K562 (cell line): ENCODE measurements around the gene CPVL. TPM values are rescaled to one million over a fixed set of nuclear protein-coding genes. Genes with fewer than 3 reads are reported as not detected.

Source experiments
- ATAC-seq: fragments of 200-7000 bp; cut with Tn5 transposase; 3 replicates; pipeline ENCODE4 v1.9.1; 2020; ENCODE audit warnings: moderate library complexity
- BruUV-seq: library from RNA; stranded (reverse); fragments of 400-500 nt; replicated peaks from 2 replicates; lab custom pipeline; 2021; lab: Mats Ljungman, UMichigan
- CTCF ChIA-PET: fragments of 300-600 bp; formaldehyde crosslinking; extraction: SDS; loops from one replicate; lab custom pipeline; 2021; ENCODE audit warnings: low intra/inter-chr PET ratio; lab: Yijun Ruan, JAX
- POLR2A ChIA-PET: fragments of 300-600, 350-650 bp; sonication (Branson Sonifier 250); formaldehyde crosslinking; extraction: SDS; loops from one replicate; lab custom pipeline; 2021; ENCODE audit warnings: antibody characterized with exemption, inconsistent platforms; lab: Yijun Ruan, JAX
- DNase-seq, 4 experiments: peaks; one replicate each; pipeline versions ENCODE4 v3.0.0 to v3.0.0-alpha.2; 2011 to 2018; ENCODE audit warnings: low spot score in 3 of 4, mixed read lengths in 3 of 4; ENCODE audit errors: extremely low read depth in 1 of 4
- FAIRE-seq: peaks from 2 replicates; lab custom pipeline; 2011; peaks lifted over from hg19 to GRCh38; lab: Jason Lieb, UNC
- H2AFZ ChIP-seq: 2 replicates; pipeline ENCODE4 v1.6.0; 2011; ENCODE audit warnings: low read depth, low read length, control low read depth, inconsistent platforms
- H3K27ac ChIP-seq: fragments of 200-600 bp; 3 replicates; pipeline ENCODE4 v1.8.0; 2011; ENCODE audit warnings: low read depth, mild to moderate bottlenecking, control low read depth, inconsistent platforms, low read length, moderate library complexity, mixed read lengths; ENCODE audit errors: extremely low read depth
- H3K27me3 ChIP-seq, 2 experiments: fragments of 300-600 bp in 1 of 2; 2 replicates in 1 of 2; 3 replicates in 1 of 2; pipeline versions ENCODE4 v1.6.0 to v1.8.0; 2011; ENCODE audit warnings: inconsistent platforms in 2 of 2, low read length in 2 of 2, mild to moderate bottlenecking in 1 of 2, mixed read lengths in 1 of 2, moderate library complexity in 1 of 2; ENCODE audit not compliant: control insufficient read depth in 2 of 2, insufficient read depth in 2 of 2
- H3K36me3 ChIP-seq: fragments of 300-600 bp; 3 replicates; pipeline ENCODE4 v1.8.0; 2011; ENCODE audit warnings: mild to moderate bottlenecking, low read length, inconsistent platforms; ENCODE audit not compliant: control insufficient read depth, insufficient read depth
- H3K4me1 ChIP-seq, 2 experiments: fragments of 200-600 bp in 1 of 2; replicated peaks in 1 of 2; 2 replicates in 1 of 2; 3 replicates in 1 of 2; pipeline versions ENCODE4 v1.5.1 to v1.8.0; 2011; ENCODE audit warnings: inconsistent platforms in 2 of 2, low read length in 2 of 2, mild to moderate bottlenecking in 1 of 2, mixed read lengths in 1 of 2, moderate library complexity in 1 of 2; ENCODE audit not compliant: control insufficient read depth in 2 of 2, insufficient read depth in 2 of 2
- H3K4me2 ChIP-seq: 2 replicates; pipeline ENCODE4 v1.6.1; 2011; ENCODE audit warnings: low read length, control low read depth, inconsistent platforms, mixed read lengths; ENCODE audit not compliant: insufficient read depth
- H3K4me3 ChIP-seq: fragments of 200-600 bp; sonication (generic), shearing (Covaris generic); 2 replicates; pipeline ENCODE4 v1.5.1; 2016; ENCODE audit warnings: control low read depth, inconsistent platforms
- H3K79me2 ChIP-seq: fragments of 200-600 bp; 3 replicates; pipeline ENCODE4 v1.8.0; 2011; ENCODE audit warnings: low read length, inconsistent platforms; ENCODE audit not compliant: control insufficient read depth, insufficient read depth
- H3K9ac ChIP-seq, 2 experiments: 2 replicates each; pipeline versions ENCODE4 v1.6.0 to v1.6.1; 2011; ENCODE audit warnings: low read depth in 2 of 2, low read length in 2 of 2, control low read depth in 1 of 2, inconsistent platforms in 1 of 2, mild to moderate bottlenecking in 1 of 2, mixed read lengths in 1 of 2; ENCODE audit not compliant: insufficient read depth in 1 of 2
- H3K9me1 ChIP-seq: one replicate; pipeline ENCODE4 v1.6.0; 2011; ENCODE audit warnings: inconsistent platforms, mild to moderate bottlenecking, low read length, moderate library complexity; ENCODE audit not compliant: control insufficient read depth, insufficient read depth
- H3K9me3 ChIP-seq: replicated peaks from 2 replicates; pipeline ENCODE4 v1.5.1; 2011; ENCODE audit warnings: low read depth, low read length, inconsistent platforms; ENCODE audit not compliant: control insufficient read depth, insufficient read depth
- H4K20me1 ChIP-seq: replicated peaks from 2 replicates; pipeline ENCODE4 v1.6.1; 2011; ENCODE audit warnings: low read length, inconsistent platforms, mixed read lengths; ENCODE audit not compliant: control insufficient read depth, insufficient read depth
- CC2D1A ChIP-seq: fragments of 450-650 bp; IDR thresholded peaks from 2 replicates; pipeline ENCODE4 v1.6.1; 2017; ENCODE audit warnings: mild to moderate bottlenecking
- CEBPB ChIP-seq: fragments of 450-650 bp; IDR thresholded peaks from 2 replicates; pipeline ENCODE4 v1.6.1; 2016; ENCODE audit warnings: missing genetic modification characterization, missing compliant biosample characterization
- CEBPG ChIP-seq, 3 experiments: fragments of 200-800 bp in 1 of 3; sonication (Bioruptor generic) in 1 of 3; sonication (generic) in 1 of 3; formaldehyde crosslinking in 1 of 3; IDR thresholded peaks in 2 of 3; conservative IDR thresholded peaks in 1 of 3; 2 replicates each; pipeline versions ENCODE4 v1.6.1 to v1.8.0; 2016 to 2022; ENCODE audit warnings: missing compliant biosample characterization in 2 of 3, missing genetic modification characterization in 2 of 3, mild to moderate bottlenecking in 1 of 3, missing genetic modification reagents in 1 of 3
- DIDO1 ChIP-seq: fragments of 450-650 bp; IDR thresholded peaks from 2 replicates; pipeline ENCODE4 v1.6.1; 2016; ENCODE audit warnings: low read depth, missing biosample characterization, missing genetic modification characterization
- ELF1 ChIP-seq: fragments of 200-800 bp; sonication (Bioruptor generic); IDR thresholded peaks from 2 replicates; pipeline ENCODE4 v1.6.1; 2016; ENCODE audit warnings: missing genetic modification characterization, missing compliant biosample characterization
- GATAD2B ChIP-seq: fragments of 450-650 bp; IDR thresholded peaks from 2 replicates; pipeline ENCODE4 v1.6.1; 2017; ENCODE audit warnings: mild to moderate bottlenecking, borderline replicate concordance
- SAFB ChIP-seq: fragments of 200-400 bp; formaldehyde crosslinking; IDR thresholded peaks from 2 replicates; pipeline ENCODE4 v1.6.1; 2017; ENCODE audit warnings: low read depth, low read length, borderline replicate concordance
- SAFB2 ChIP-seq: fragments of 200-400 bp; formaldehyde crosslinking; IDR thresholded peaks from 2 replicates; pipeline ENCODE4 v1.6.1; 2018; ENCODE audit warnings: borderline replicate concordance, low read length, low read depth, moderate library complexity; ENCODE audit not compliant: severe bottlenecking
- SIX5 ChIP-seq, 2 experiments: IDR thresholded peaks; 2 replicates each; pipeline ENCODE4 v1.6.1; 2011; ENCODE audit warnings: low read length in 2 of 2, borderline replicate concordance in 1 of 2, low read depth in 1 of 2, mild to moderate bottlenecking in 1 of 2, moderate library complexity in 1 of 2; ENCODE audit not compliant: insufficient read depth in 1 of 2
- TEAD2 ChIP-seq: fragments of 450-650 bp; IDR thresholded peaks from 2 replicates; pipeline ENCODE4 v1.6.1; 2016; ENCODE audit warnings: missing genetic modification characterization, control low read depth, missing compliant biosample characterization
- YBX1 ChIP-seq: fragments of 450-650 bp; IDR thresholded peaks from 2 replicates; pipeline ENCODE4 v1.7.1; 2016; ENCODE audit warnings: mild to moderate bottlenecking
- ZNF79 ChIP-seq: fragments of 250-450 bp; sonication (Bioruptor Pico); IDR thresholded peaks from 2 replicates; pipeline ENCODE4 v1.4.0; 2020; ENCODE audit warnings: low read depth, mild to moderate bottlenecking, moderate library complexity
- WGBS: fragments of 100-300 bp; shearing (Covaris generic); methylation state at CpG from one replicate; pipeline ENCODE4 v1.1.6; 2016; ENCODE audit warnings: low coverage, mixed read lengths; ENCODE audit not compliant: insufficient coverage; ENCODE audit errors: missing lambda C conversion rate; 5-methylcytosine and 5-hydroxymethylcytosine counted together
- in situ Hi-C: fragments of 300-500 bp; cut with MboI; formaldehyde crosslinking; loops from 4 replicates; pipeline ENCODE4 v1.15.0; 2018; ENCODE audit warnings: inconsistent platforms, mixed read lengths
- intact Hi-C: fragments of 100-400 bp; cut with micrococcal nuclease; formaldehyde crosslinking; loops from 2 replicates; pipeline ENCODE4 v1.14.2; 2022
- polyA plus RNA-seq, 8 experiments: library from polyadenylated mRNA; depleted of rRNA in 4 of 8; stranded (reverse) in 5 of 8; unstranded in 3 of 8; fragments of >200 nt; fragmentation: Nextera tagmentation in 2 of 8; fragmentation: Illumina TruSeq in 1 of 8; extraction: Ambion mirVana in 2 of 8; extraction: Trizol in 1 of 8; gene quantifications; 2 replicates each; pipeline versions ENCODE4 v1.2.1 to v1.2.3, GENCODE V29; 2011 to 2014; ENCODE audit warnings: inconsistent platforms in 1 of 8, missing spikeins in 1 of 8
- total RNA-seq, 7 experiments: library from RNA; depleted of rRNA in 6 of 7; stranded (reverse); fragments of >200 nt in 6 of 7; fragmentation: Illumina TruSeq in 2 of 7; extraction: Trizol in 2 of 7; gene quantifications; 2 replicates each; pipeline versions ENCODE4 v1.2.1 to v1.2.3, GENCODE V29; 2011 to 2021; ENCODE audit warnings: low replicate concordance in 1 of 7
- TF ChIP-seq, protein P1 (sequence below): fragments of 250-450 bp; sonication (Bioruptor Pico); IDR thresholded peaks from 2 replicates; pipeline ENCODE4 v1.4.0; 2020; ENCODE audit warnings: borderline replicate concordance

Gene CPVL
- total and polyA plus RNA-seq, 9 of the 15 experiments (the other 6 are each of a cell fraction or from before 2014, with no cell fraction given), result 0.89 to 2.4 (median 1.5) TPM

- POLR2A ChIA-PET, result no interaction called here
Observed at GRCh38 chr7:29192323-29192722, 46.0 kb upstream of the CPVL start.

GRCh38 chr7:29190349-29191045 lies 44.2 kb upstream of the CPVL start:
- ChIA-PET CTCF (interaction anchor here (0.6 kb wide), 1 partner anchor 49 kb away, joined by 3 read pairs; no protein-coding TSS in a partner anchor), POLR2A (no interaction called here)
- Histone ChIP-seq H3K9ac (no peak overlapping the region), H3K36me3 (no peaks in the 10 kb centered on the region), H3K4me3 (no peak overlapping the region), H3K79me2 (no peaks in the 10 kb centered on the region), H3K27me3 (peaks cover 14 to 21% of the 10 kb centered on the region in 2 experiments; a peak in 3 of 5 replicates), H3K9me3 (no peaks in the 10 kb centered on the region), H2AFZ (no peak overlapping the region), H3K4me2 (no peak overlapping the region), H4K20me1 (peaks cover 4% of the 10 kb centered on the region; the same call in 1 of the 2 replicates), H3K9me1 (no peaks in the 10 kb centered on the region), H3K4me1 (peaks cover 0 to 11% of the 10 kb centered on the region in 2 experiments; a peak in 2 of 5 replicates), H3K27ac (no peak overlapping the region)
- intact Hi-C loops, result no loop called here
- FAIRE-seq, result no peak
- DNase-seq, result no peak
- 0% methylated on average over 5 of the region's 5 CpGs for WGBS
- in situ Hi-C loops, result no loop called here
- ATAC-seq, result no peak
- BruUV-seq, result no TSS peak
- no peak for TF ChIP-seq SAFB
- no peak for TF ChIP-seq CC2D1A
- TF ChIP-seq DIDO1, result no peak
- no peak for TF ChIP-seq ELF1 (tag)
- no peak for TF ChIP-seq SIX5 (IDR thresholded peaks at IDR 0.05; ENCODE audit: borderline replicate concordance in 1 of 2, insufficient read depth in 1 of 2, low read depth in 1 of 2, low read length in 2 of 2)
- TF ChIP-seq, protein P1, sequence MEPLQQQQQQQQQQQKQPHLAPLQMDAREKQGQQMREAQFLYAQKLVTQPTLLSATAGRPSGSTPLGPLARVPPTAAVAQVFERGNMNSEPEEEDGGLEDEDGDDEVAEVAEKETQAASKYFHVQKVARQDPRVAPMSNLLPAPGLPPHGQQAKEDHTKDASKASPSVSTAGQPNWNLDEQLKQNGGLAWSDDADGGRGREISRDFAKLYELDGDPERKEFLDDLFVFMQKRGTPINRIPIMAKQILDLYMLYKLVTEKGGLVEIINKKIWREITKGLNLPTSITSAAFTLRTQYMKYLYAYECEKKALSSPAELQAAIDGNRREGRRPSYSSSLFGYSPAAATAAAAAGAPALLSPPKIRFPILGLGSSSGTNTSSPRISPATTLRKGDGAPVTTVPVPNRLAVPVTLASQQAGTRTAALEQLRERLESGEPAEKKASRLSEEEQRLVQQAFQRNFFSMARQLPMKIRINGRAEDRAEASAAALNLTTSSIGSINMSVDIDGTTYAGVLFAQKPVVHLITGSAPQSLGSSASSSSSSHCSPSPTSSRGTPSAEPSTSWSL (CRISPR knock-in tag), result no peak
- no peak for TF ChIP-seq ZNF79
- TF ChIP-seq SAFB2, result no peak
- TF ChIP-seq GATAD2B, result no peak
- no peak for TF ChIP-seq TEAD2 (tag)

More at GRCh38 chr7:29192323-29192722, 46.0 kb upstream of the CPVL start:
- H4K20me1 ChIP-seq, result peaks cover 4% of the 10 kb centered on the region; the same call in 1 of the 2 replicates
- H3K27ac ChIP-seq, result no peak overlapping the region
- no peaks in the 10 kb centered on the region for H3K79me2 ChIP-seq
- no peak overlapping the region for H3K4me3 ChIP-seq
- H3K27me3 ChIP-seq, result peaks cover 14 to 22% of the 10 kb centered on the region in 2 experiments; a peak in 3 of 5 replicates
- ATAC-seq (no peak), DNase-seq (no peak), FAIRE-seq (no peak)
- TF ChIP-seq CEBPB, result 0 out of 2 replicates have a peak, but pooled peaks have one; percentile 7
- TF ChIP-seq YBX1, result no peak
- TF ChIP-seq CEBPG (CRISPR knock-in tag; IDR thresholded peaks at IDR 0.05), result no peak
- TF ChIP-seq CEBPG (tag; conservative IDR thresholded peaks at IDR 0.05 in 1 of 2, IDR thresholded peaks at IDR 0.05 in 1 of 2), result 0 out of 4 replicates have a peak, but pooled peaks of 1 of the 2 experiments have one; percentile 11
- BruUV-seq, result no TSS peak
- no peaks in the 10 kb centered on the region for H3K9me1 ChIP-seq
- no peaks in the 10 kb centered on the region for H3K9me3 ChIP-seq
- H3K4me1 ChIP-seq, result peaks cover 0 to 11% of the 10 kb centered on the region in 2 experiments; a peak in 2 of 5 replicates
- H2AFZ ChIP-seq, result no peak overlapping the region
- WGBS, result 0% methylated on average over 1 of the region's 1 CpG
- H3K4me2 ChIP-seq, result no peak overlapping the region
- H3K36me3 ChIP-seq, result no peaks in the 10 kb centered on the region
- no peak overlapping the region for H3K9ac ChIP-seq
- CTCF ChIA-PET, result interaction anchor here (0.6 kb wide), 1 partner anchor 1691 kb away, joined by 3 read pairs; no protein-coding TSS in a partner anchor
- intact Hi-C loops (no loop called here), in situ Hi-C loops (no loop called here)
